ENCODE results near the gene HSD3B7.

The HSD3B7 gene

DNA sequence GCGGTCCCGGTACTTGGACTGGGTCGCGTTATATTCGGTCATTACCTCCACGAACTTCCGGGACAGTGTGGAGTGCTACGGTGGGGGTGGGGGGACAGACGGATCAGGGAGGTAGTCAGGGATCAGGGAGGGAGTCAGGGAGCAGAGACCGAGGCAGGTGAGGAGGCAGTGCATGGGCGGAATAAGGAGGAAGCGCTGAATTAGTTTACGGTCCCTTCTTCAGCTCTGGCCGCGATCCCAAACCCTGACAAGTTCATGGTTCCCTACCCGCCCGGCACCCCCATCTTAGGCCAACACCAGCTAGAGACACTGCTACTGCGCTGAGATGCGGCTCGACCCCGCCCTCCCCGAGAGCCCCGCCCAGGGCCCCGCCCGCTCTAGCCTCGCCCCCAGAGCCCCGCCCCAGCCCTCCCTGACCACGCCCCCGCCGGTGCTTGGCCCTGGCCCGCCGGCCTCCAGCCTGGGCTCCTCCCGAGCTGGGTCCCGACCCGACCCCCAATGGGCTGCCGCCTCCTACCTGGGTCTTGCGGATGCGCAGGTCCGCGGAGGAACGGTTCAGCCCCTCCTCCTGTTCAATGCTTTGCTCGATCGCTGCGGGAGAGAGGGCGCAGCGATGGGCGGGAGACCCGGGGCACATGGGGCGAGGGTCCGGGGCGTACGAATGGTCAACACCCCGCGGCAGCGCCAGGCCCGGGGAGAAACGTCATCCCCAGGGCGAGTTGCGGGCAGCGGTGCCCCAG lies 12.1 kb downstream of the HSD3B7 start:
- DNase-seq = peak; percentile 56
- H3K36me3 Mint-ChIP-seq = no peaks in the 10 kb centered on the region
- H3K27ac Mint-ChIP-seq = peak overlapping the region; percentile 42
- ATAC-seq (replicated peaks) = peak; percentile 94 to 97
- peaks cover 13 to 15% of the 10 kb centered on the region in 2 donors for H3K4me1 Mint-ChIP-seq
- peak overlapping the region; percentile 87 to 93 for H3K4me3 Mint-ChIP-seq
- no peaks in the 10 kb centered on the region for H3K9me3 Mint-ChIP-seq
- H3K27me3 Mint-ChIP-seq = peaks cover 3 to 10% of the 10 kb centered on the region in 2 donors

DNA sequence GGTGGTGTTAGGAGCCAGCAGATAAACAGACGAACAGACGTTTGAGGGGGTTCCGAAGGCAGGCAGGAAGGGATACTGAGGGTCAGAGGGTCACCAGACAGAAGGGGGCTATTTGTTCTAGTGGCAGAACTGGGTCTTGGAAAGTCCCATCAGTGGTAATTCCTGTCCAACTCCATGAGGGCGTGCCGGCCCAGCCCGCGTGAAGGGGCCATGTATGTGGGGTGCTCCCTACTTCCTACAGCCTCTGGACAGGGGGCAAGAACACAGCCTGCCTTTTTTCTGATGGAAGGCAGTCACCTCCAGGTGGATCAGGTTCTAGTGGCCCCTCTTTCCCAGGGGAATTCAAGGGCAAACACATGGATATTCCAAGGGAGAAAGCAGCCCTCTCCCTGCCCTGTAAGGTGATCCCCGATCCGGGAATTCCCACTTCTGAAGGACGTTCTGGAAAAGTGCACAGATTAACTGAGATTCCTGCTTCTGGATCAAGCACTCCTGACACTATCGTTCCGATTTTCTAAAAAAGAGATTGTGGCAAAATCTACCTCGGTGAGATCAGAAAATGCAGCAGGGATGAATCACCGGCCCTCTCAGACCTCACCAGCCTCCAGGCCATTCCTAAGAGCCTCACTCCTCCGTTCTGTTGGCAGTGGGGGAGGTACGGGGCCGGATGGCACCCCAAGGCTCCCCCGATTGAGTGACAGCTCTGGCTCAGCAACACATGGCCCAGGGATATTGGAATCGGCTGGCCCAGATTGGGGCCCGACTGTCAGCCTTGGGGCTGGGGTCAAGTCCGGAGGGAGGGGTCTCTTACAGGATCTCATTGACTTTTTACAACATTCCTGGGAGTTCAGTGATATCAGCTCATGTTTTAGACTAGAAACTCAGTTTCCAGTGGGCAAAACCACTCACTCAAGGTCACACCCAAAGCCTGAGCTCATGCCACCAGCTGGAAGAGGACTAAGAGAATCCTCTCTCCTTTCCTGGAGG lies 13.0 kb downstream of the HSD3B7 start:
- peak overlapping the region; percentile 87 to 93 for H3K4me3 Mint-ChIP-seq

DNA sequence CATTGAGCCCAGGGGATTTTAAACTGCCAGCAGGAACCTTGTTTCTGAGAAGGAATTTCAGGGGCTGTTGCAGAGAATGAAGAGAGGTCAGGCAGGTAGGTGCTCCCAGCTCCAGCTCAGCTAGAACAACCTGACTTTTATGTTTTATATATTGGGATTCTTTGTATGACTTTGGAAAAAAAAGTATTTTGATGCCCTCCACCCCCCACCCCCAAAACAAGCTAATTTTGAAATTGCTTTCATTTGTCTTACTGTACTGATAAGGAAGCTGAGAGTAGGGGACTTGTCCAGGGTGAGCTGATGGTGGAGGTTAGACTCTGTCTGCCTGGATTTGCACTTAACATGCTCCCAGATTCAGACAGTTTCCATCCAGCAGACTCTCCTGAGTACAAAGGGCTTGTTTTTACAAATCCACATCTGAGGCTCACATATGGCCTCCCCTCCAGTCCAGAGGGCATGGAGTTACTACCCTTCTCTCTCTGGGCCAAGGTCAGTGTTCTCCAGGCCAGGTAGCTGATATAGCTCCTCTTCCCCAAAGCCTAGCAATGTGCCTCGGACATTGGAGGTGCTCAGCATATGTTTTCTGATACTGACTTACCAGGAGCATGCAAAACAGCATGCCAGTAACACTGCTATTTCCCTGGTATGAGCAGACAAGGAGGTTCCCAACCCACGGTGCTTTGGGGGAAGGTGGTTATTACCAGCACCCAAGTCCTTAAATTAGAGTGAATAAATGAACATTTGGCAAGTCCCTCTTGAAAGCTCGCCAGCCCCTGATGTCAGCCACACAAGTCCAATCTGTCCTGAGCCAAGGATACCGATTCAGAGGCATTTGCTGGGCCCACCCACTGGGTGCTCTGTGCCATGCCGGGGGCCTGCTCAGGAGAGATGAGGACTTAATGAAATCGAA lies 14.1 kb downstream of the HSD3B7 start:
- Mint-ChIP-seq H3K27me3 (peaks cover 5 to 18% of the 10 kb centered on the region in 2 donors), H3K27ac (no peak overlapping the region), H3K4me3 (no peak overlapping the region), H3K36me3 (no peaks in the 10 kb centered on the region), H3K9me3 (no peaks in the 10 kb centered on the region), H3K4me1 (peaks cover 10 to 15% of the 10 kb centered on the region in 2 donors)
- ATAC-seq (replicated peaks) (no peak), DNase-seq (no peak)

More for the DNA sequence above, 13.0 kb downstream of the HSD3B7 start:
- Mint-ChIP-seq H3K27me3 (peaks cover 5 to 12% of the 10 kb centered on the region in 2 donors), H3K9me3 (no peaks in the 10 kb centered on the region), H3K4me1 (peaks cover 11 to 15% of the 10 kb centered on the region in 2 donors), H3K27ac (no peak overlapping the region), H3K36me3 (no peaks in the 10 kb centered on the region)
- DNase-seq = no peak
- no peak for ATAC-seq (replicated peaks)

DNA sequence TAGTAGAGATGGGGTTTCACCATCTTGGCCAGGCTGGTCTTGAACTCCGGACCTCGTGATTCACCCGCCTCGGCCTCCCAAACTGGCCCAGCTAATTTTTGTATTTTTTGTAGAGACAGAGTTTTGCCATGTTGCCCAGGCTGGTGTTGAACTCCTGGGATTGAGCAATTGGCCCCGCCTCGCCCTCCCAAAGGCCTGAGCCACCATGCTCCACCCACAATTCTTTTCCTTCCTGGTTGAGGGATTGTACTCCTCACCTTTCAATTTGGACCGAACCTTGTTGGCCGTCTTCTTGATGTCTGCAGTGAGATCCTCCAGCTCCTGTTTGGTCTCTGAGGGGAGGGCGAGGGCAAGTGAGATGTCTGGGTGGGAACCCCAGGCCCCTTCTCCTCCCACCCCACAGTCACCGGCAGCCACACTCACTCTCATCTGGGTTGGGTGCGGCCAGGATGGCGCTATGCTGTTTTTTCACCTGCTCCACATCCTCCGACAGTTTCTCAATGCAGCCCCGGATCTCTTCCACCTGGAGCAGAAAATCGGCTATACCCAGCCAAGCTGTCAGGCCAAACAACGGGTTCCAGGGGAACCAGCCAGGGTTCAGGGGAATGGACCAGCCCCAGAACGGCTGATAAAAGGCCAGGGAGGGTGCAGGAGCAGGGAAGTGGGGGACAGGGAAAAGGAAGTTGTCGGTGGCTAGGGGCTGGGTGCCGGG lies 15.8 kb downstream of the HSD3B7 start:
- H3K36me3 Mint-ChIP-seq = no peaks in the 10 kb centered on the region
- ATAC-seq (replicated peaks) (no peak), DNase-seq (no peak)
- H3K4me1 Mint-ChIP-seq = peaks cover 7 to 15% of the 10 kb centered on the region in 2 donors
- no peaks in the 10 kb centered on the region for H3K9me3 Mint-ChIP-seq
- no peak overlapping the region for H3K27ac Mint-ChIP-seq
- H3K27me3 Mint-ChIP-seq = peaks cover 5 to 22% of the 10 kb centered on the region in 2 donors
- H3K4me3 Mint-ChIP-seq = no peak overlapping the region

DNA sequence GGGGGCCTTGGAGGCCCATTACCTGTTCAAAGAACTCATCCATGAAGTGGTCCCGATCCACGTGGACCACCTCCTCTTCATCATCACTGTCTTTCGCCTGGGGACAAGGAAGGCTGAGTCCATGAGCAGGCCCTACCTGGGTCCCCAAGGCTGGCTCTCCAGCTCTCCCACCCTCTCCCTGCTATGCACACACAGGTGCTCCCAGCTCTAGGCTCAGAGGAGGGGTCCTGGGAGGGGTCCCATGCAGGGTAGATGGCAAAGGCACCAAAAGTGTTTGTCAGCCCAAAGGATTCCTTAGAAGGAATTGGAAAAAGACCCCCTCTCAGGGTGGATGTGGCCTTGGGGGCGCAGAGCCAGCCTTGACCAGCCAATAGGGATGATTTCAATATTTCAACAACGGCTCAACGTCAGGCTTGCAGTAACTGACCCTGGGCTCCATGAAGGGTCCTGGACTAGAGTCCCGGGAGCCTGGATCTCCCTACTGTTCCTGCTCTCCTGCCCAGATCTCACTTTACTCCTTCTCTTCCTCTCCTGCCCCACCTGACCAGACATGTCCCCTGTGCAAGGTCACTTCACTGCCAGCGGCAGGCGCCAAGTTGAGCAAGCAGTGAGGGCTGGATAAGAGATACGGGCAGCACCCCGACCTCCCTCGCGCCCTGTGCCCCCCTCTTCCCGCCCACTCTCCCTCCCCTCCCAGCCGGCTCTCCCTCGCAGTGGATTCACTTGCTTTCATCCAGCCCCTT lies 16.7 kb downstream of the HSD3B7 start:
- DNase-seq = no peak
- Mint-ChIP-seq H3K36me3 (no peaks in the 10 kb centered on the region), H3K9me3 (no peaks in the 10 kb centered on the region), H3K4me3 (peak overlapping the region in 1 of 2 donors; percentile 19), H3K4me1 (peaks cover 3 to 9% of the 10 kb centered on the region in 2 donors), H3K27me3 (peaks cover 10 to 30% of the 10 kb centered on the region in 2 donors), H3K27ac (no peak overlapping the region)
- ATAC-seq (replicated peaks) = no peak

DNA sequence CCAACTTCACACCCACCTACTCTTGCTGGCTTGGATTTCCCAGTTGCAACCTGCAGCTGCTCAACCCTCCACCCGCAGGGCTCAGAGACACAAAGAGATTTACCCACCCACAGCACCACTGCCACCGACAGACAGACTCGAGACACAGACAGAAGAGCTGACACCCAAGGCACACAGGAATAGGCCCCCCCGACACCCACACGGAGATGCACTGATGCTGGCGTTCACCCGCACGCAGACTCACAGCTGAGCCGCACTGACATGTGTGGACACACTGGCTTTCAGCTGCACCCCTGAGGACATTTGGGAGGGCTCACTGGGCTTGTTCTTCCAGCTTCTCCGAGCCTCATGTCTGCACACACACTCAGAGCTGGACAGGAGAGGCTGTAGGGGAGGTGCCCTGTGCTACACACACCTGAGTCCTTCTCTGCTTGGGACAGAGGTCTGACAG lies 17.3 kb downstream of the HSD3B7 start:
- peaks cover 3 to 4% of the 10 kb centered on the region in 2 donors for H3K4me1 Mint-ChIP-seq
- no peak for DNase-seq
- H3K36me3 Mint-ChIP-seq = no peaks in the 10 kb centered on the region
- H3K9me3 Mint-ChIP-seq = no peaks in the 10 kb centered on the region
- no peak overlapping the region for H3K27ac Mint-ChIP-seq
- peak overlapping the region in 1 of 2 donors; percentile 19 for H3K4me3 Mint-ChIP-seq
- no peak for ATAC-seq (replicated peaks)
- peaks cover 10 to 33% of the 10 kb centered on the region in 2 donors for H3K27me3 Mint-ChIP-seq

DNA sequence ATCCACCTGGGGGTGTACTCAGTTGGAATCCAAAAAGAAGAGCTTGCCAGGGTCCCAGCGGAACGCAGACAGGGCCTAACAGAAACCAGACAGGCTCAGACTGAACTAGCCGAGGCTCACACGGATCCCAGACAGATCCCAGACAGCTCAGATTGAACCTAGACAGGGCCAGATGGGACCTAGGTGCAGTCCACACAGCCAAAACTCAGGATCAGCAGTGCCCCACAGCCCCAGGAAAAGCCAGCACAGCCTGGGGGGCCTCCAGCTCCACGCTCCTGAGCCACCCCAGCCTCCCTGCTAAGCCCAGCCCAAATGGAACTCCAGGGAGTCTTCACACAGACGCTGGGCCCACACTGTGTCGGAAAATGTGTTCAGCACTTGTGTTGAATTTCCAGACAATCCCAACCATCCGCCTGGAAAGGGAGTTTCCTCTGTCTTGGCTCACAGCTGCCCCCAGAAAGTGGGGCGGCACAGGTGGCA lies 17.9 kb downstream of the HSD3B7 start:
- Mint-ChIP-seq H3K9me3 (no peaks in the 10 kb centered on the region), H3K4me1 (no peaks in the 10 kb centered on the region), H3K4me3 (no peak overlapping the region), H3K36me3 (no peaks in the 10 kb centered on the region), H3K27ac (peak overlapping the region; percentile 4), H3K27me3 (peaks cover 10 to 37% of the 10 kb centered on the region in 2 donors)
- no peak for ATAC-seq (replicated peaks)
- DNase-seq = no peak

DNA sequence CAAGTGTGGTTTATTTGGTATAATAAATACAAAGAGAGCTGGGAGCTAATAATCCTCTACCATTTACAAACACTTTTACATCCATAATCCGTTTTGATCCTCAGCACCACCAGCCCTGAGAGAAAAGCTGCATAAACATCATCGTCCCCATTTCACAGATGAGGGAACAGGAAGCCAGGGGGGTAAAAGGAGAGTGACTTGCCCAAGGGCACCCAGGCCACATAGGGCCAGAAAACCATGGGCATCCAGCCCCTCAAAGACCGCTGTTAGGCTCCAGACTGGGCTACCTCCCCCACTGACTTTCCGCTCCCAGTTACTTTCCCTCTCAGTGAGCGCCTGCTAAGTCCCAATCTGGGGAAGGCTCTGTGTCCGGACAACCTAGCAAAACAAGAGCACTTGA lies 18.7 kb downstream of the HSD3B7 start:
- no peak overlapping the region for H3K27ac Mint-ChIP-seq

DNA sequence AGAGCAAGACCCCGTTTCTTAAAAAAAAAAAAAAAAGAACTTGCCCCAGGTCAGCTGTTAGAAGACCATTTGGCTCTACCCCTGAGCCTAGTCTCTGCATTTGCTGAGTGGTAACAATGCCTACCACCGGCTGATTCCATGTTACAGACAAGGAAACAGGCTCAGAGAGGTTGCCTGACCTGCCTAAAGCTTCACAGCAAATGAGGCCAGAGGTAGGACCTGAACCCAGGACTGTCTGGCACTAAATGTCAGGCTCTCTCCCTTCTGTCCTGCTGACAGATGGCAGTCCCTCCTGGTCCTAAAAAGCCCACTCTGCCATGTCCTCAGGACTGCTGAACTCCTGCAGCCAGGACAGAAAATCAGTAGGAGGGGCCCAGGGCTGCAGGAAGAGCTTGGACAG lies 19.7 kb downstream of the HSD3B7 start:
- no peak for ATAC-seq (replicated peaks)
- Mint-ChIP-seq H3K27me3 (peaks cover 16 to 53% of the 10 kb centered on the region in 2 donors), H3K4me3 (no peak overlapping the region), H3K9me3 (no peaks in the 10 kb centered on the region), H3K27ac (no peak overlapping the region), H3K36me3 (no peaks in the 10 kb centered on the region), H3K4me1 (peaks cover 0 to under 1% of the 10 kb centered on the region in 2 donors)
- DNase-seq = no peak

More for the DNA sequence above, 18.7 kb downstream of the HSD3B7 start:
- ATAC-seq (replicated peaks) (no peak), DNase-seq (no peak)
- Mint-ChIP-seq H3K4me1 (no peaks in the 10 kb centered on the region), H3K9me3 (no peaks in the 10 kb centered on the region), H3K4me3 (no peak overlapping the region), H3K36me3 (no peaks in the 10 kb centered on the region), H3K27me3 (peaks cover 10 to 44% of the 10 kb centered on the region in 2 donors)

DNA sequence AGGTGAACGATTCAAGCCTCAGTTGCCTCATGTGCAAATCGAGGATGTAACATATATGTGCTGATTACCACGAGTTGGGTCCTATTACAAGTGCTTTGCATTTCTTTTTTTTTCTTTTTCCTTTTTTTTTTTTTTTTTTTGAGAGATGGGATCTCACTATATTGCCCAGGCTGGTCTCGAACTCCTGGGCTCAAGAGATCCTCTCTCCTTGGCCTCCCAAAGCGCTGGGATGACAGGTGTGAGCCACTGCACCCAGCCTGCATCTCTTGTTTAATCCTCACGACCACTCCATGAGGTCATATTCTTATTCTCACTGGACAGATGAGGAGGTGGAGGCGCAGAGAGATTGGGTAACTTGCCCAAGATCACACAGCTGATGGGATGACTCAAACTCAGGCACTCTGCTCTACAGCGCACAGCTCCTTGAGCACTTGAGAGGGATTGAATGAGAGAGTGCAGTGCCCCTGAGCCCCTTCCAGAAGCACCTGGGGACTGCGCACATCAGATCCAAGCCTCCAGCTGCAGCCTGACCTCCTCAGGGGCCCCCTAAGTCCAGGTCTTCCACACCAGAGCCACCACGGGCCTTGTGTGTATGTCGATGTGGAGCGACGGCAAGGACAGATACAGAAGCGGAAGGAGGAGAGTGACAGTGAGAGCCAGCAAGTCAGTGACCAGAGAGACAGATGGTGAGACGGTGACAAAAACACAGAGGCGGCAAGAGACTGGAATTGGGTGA lies 20.5 kb downstream of the HSD3B7 start:
- peaks cover 0 to 6% of the 10 kb centered on the region in 2 donors for H3K4me1 Mint-ChIP-seq
- H3K36me3 Mint-ChIP-seq = no peaks in the 10 kb centered on the region
- H3K9me3 Mint-ChIP-seq = no peaks in the 10 kb centered on the region
- H3K4me3 Mint-ChIP-seq = no peak overlapping the region
- no peak overlapping the region for H3K27ac Mint-ChIP-seq
- DNase-seq = no peak
- peaks cover 21 to 60% of the 10 kb centered on the region in 2 donors for H3K27me3 Mint-ChIP-seq
- no peak for ATAC-seq (replicated peaks)

DNA sequence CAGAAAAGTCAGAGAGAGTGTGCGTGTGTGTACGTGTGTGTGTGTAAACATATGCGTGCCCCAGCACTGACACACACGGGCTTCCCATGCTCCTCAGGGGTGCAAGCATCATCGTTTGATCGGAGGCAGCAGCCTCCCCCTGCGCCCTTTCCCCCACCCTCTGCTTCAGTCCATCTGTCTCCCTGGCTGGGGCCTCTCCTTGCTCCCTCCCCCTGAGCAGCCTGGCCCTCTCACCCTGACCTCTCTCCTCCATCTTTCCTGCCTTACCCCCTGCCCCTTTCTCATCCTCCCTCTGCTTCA lies 21.0 kb downstream of the HSD3B7 start:
- Mint-ChIP-seq H3K4me3 (no peak overlapping the region), H3K27me3 (peaks cover 22 to 62% of the 10 kb centered on the region in 2 donors), H3K4me1 (peaks cover 0 to 6% of the 10 kb centered on the region in 2 donors), H3K36me3 (no peaks in the 10 kb centered on the region), H3K9me3 (no peaks in the 10 kb centered on the region), H3K27ac (no peak overlapping the region)
- ATAC-seq (replicated peaks) = no peak
- DNase-seq = no peak

DNA sequence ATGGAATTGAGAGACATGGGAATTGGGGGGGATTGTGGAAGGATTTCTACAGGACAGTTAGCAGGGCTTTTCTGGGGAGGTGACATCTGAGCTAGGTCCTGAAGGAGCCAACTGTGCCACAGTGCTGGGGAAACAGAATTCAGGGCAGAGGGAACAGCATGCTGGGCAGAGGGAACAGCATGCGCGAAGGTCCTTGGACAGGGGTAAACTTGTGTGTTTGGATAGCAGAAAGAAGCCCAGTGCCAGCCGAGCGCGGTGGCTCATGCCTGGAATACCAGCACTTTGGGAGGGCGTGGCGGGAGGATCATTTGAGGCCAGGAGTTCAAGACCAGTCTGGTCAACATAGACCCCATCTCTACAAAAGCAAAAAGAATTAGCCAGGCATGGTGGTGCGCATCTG lies 21.6 kb downstream of the HSD3B7 start:
- Mint-ChIP-seq H3K9me3 (no peaks in the 10 kb centered on the region), H3K27ac (no peak overlapping the region), H3K36me3 (no peaks in the 10 kb centered on the region), H3K4me1 (peaks cover 3 to 12% of the 10 kb centered on the region in 2 donors), H3K27me3 (peaks cover 27 to 64% of the 10 kb centered on the region in 2 donors), H3K4me3 (no peak overlapping the region)
- ATAC-seq (replicated peaks) (no peak), DNase-seq (no peak)

Data from stimulated activated naive B cell treated with anti-CD40 and anti-IgM and Interleukin-4, amounts not matched to agents 10 μg/mL and 1 μg/mL and 100 μg/mL, for 72 hours (primary cell).